HUES48 (cell line): ENCODE results near the gene DNLZ.
"Not testable (repeated sequence)": the region's sequence is repeated elsewhere in the genome, so short reads cannot be mapped to it uniquely, and the experiment has no call there.

ENCODE experiments used
- H3K27ac ChIP-seq: one replicate; pipeline ENCODE4 v1.7.0; 2013; ENCODE audit warnings: low read depth, low read length, inconsistent platforms
- H3K27me3 ChIP-seq: 2 replicates; pipeline ENCODE4 v1.6.1; 2013; ENCODE audit warnings: mild to moderate bottlenecking, low read length; ENCODE audit not compliant: control insufficient read depth, insufficient read depth
- H3K36me3 ChIP-seq: 2 replicates; pipeline ENCODE4 v1.6.1; 2013; ENCODE audit warnings: low read length; ENCODE audit not compliant: control insufficient read depth, insufficient read depth
- H3K4me1 ChIP-seq: 2 replicates; pipeline ENCODE4 v1.6.1; 2013; ENCODE audit warnings: mild to moderate bottlenecking, low read length; ENCODE audit not compliant: control insufficient read depth, insufficient read depth
- H3K4me3 ChIP-seq: 2 replicates; pipeline ENCODE4 v1.5.1; 2013; ENCODE audit warnings: mild to moderate bottlenecking, low read depth, low read length
- H3K9ac ChIP-seq: 2 replicates; pipeline ENCODE4 v1.6.1; 2013; ENCODE audit warnings: mild to moderate bottlenecking, low read depth, low read length, moderate library complexity
- H3K9me3 ChIP-seq: 2 replicates; pipeline ENCODE4 v1.6.1; 2013; ENCODE audit warnings: low read length; ENCODE audit not compliant: control insufficient read depth, insufficient read depth

DNLZ gene

GRCh38 chr9:136363106-136363948, at the start of gene DNLZ:
Gene DNLZ (minus strand): TSS chr9:136363744. CDS start chr9:136363714, 30 bp downstream.
- no peaks in the 10 kb centered on the region for H3K9me3 ChIP-seq
- peak within 1 kb of the TSS; percentile 84 for H3K9ac ChIP-seq
- peak within 1 kb of the TSS; percentile 79 for H3K4me3 ChIP-seq
- no peaks in the 10 kb centered on the region for H3K27me3 ChIP-seq
- peaks cover 4% of the 10 kb centered on the region; the same call in 1 of the 2 replicates for H3K4me1 ChIP-seq
- peaks cover 5% of the 10 kb centered on the region; the same call in 1 of the 2 replicates for H3K36me3 ChIP-seq
- H3K27ac ChIP-seq, result peak within 1 kb of the TSS; percentile 90

- Histone ChIP-seq H3K27ac (no peak overlapping the region), H3K9ac (no peak overlapping the region), H3K27me3 (no peaks in the 10 kb centered on the region), H3K36me3 (peaks cover 67% of the 10 kb centered on the region), H3K4me3 (no peak overlapping the region), H3K9me3 (no peaks in the 10 kb centered on the region), H3K4me1 (peaks cover 8% of the 10 kb centered on the region)
Observed at GRCh38 chr9:136412962-136413361, 49.4 kb upstream of the DNLZ start.

- H3K9me3 ChIP-seq, result no peaks in the 10 kb centered on the region
- peaks cover 66% of the 10 kb centered on the region for H3K36me3 ChIP-seq
- no peak overlapping the region for H3K27ac ChIP-seq
- no peaks in the 10 kb centered on the region for H3K27me3 ChIP-seq
- H3K4me1 ChIP-seq, result peaks cover 8% of the 10 kb centered on the region
- peak overlapping the region; percentile 89; the same call in 1 of the 2 replicates for H3K9ac ChIP-seq
- peak overlapping the region; percentile 96 for H3K4me3 ChIP-seq
Observed at GRCh38 chr9:136411378-136411777, 47.8 kb upstream of the DNLZ start.

- Histone ChIP-seq H3K36me3 (peaks cover 65% of the 10 kb centered on the region), H3K9me3 (no peaks in the 10 kb centered on the region), H3K4me1 (peaks cover 8% of the 10 kb centered on the region), H3K27ac (peak within 1 kb of the TSS; percentile 86), H3K4me3 (peak within 1 kb of the TSS; percentile 96), H3K27me3 (no peaks in the 10 kb centered on the region), H3K9ac (peak within 1 kb of the TSS; percentile 89)
Observed at GRCh38 chr9:136410500-136411287, 47.1 kb upstream of the DNLZ start, which contains the start of the genes ENTR1 and PMPCA. Gene ENTR1 (minus strand): TSS chr9:136410614. CDS start chr9:136410397, 217 bp downstream. Gene PMPCA (plus strand): TSS chr9:136410658. CDS start chr9:136410669, 11 bp downstream.

GRCh38 chr9:136409557-136410455, 46.3 kb upstream of the DNLZ start:
- Histone ChIP-seq H3K9me3 (no peaks in the 10 kb centered on the region), H3K27ac (peak overlapping the region; percentile 60), H3K9ac (peak overlapping the region; percentile 83), H3K4me3 (peak overlapping the region; percentile 96), H3K4me1 (peaks cover 8% of the 10 kb centered on the region), H3K27me3 (no peaks in the 10 kb centered on the region), H3K36me3 (peaks cover 66% of the 10 kb centered on the region)

GRCh38 chr9:136407911-136408310, 44.4 kb upstream of the DNLZ start:
- H3K9me3 ChIP-seq, result no peaks in the 10 kb centered on the region
- H3K4me3 ChIP-seq, result no peak overlapping the region
- no peak overlapping the region for H3K27ac ChIP-seq
- H3K36me3 ChIP-seq, result peaks cover 63% of the 10 kb centered on the region
- no peaks in the 10 kb centered on the region for H3K27me3 ChIP-seq
- peaks cover 8% of the 10 kb centered on the region for H3K4me1 ChIP-seq
- no peak overlapping the region for H3K9ac ChIP-seq

GRCh38 chr9:136407061-136407460, 43.5 kb upstream of the DNLZ start:
- H3K36me3 ChIP-seq, result peaks cover 61% of the 10 kb centered on the region
- H3K27ac ChIP-seq, H3K4me1 ChIP-seq, H3K9me3 ChIP-seq, H3K4me3 ChIP-seq, H3K27me3 ChIP-seq, H3K9ac ChIP-seq: not testable (repeated sequence)

- H3K4me1 ChIP-seq, H3K4me3 ChIP-seq, H3K27ac ChIP-seq, H3K27me3 ChIP-seq, H3K9ac ChIP-seq, H3K9me3 ChIP-seq: not testable (repeated sequence)
- H3K36me3 ChIP-seq, result peaks cover 64% of the 10 kb centered on the region
Observed at GRCh38 chr9:136405904-136406303, 42.4 kb upstream of the DNLZ start.

GRCh38 chr9:136405481-136405880, 41.9 kb upstream of the DNLZ start:
- H3K9ac ChIP-seq, result no peak overlapping the region
- H3K27me3 ChIP-seq, result no peaks in the 10 kb centered on the region
- no peak overlapping the region for H3K27ac ChIP-seq
- no peaks in the 10 kb centered on the region for H3K9me3 ChIP-seq
- peaks cover 4% of the 10 kb centered on the region for H3K4me1 ChIP-seq
- H3K36me3 ChIP-seq, result peaks cover 64% of the 10 kb centered on the region
- H3K4me3 ChIP-seq, result no peak overlapping the region

GRCh38 chr9:136404801-136405136, 41.2 kb upstream of the DNLZ start:
- Histone ChIP-seq H3K27ac (no peak overlapping the region), H3K4me3 (no peak overlapping the region), H3K9me3 (no peaks in the 10 kb centered on the region), H3K9ac (no peak overlapping the region), H3K36me3 (peaks cover 64% of the 10 kb centered on the region), H3K27me3 (no peaks in the 10 kb centered on the region), H3K4me1 (peaks cover 7% of the 10 kb centered on the region)
